Measurements from ENCODE around the gene PPFIA1.

GRCh38 chr11:70423523-70424505 is 153.3 kb downstream of the PPFIA1 start:
- TF ChIP-seq CTCF (IDR thresholded peaks at IDR 0.05; ENCODE audit: low read depth, low read length), result no peak
- TF ChIP-seq EZH2phosphoT487 (IDR thresholded peaks at IDR 0.05; ENCODE audit: low read depth), result no peak
